Stimulated activated CD4-positive, alpha-beta T cell treated with anti-CD3 and anti-CD28 coated beads, Interleukin-12 subunit alpha, Interleukin-12 subunit beta, amount 100 ng/mL, for 4 hours (primary cell): ENCODE measurements around the gene CPA2.
"Not testable (repeated sequence)": the region's sequence is repeated elsewhere in the genome, so short reads cannot be mapped to it uniquely, and the experiment has no call there.

Experiments
- DNase-seq: peaks from one replicate; pipeline ENCODE4 v3.0.0-alpha.2; 2020

The CPA2 gene

DNA sequence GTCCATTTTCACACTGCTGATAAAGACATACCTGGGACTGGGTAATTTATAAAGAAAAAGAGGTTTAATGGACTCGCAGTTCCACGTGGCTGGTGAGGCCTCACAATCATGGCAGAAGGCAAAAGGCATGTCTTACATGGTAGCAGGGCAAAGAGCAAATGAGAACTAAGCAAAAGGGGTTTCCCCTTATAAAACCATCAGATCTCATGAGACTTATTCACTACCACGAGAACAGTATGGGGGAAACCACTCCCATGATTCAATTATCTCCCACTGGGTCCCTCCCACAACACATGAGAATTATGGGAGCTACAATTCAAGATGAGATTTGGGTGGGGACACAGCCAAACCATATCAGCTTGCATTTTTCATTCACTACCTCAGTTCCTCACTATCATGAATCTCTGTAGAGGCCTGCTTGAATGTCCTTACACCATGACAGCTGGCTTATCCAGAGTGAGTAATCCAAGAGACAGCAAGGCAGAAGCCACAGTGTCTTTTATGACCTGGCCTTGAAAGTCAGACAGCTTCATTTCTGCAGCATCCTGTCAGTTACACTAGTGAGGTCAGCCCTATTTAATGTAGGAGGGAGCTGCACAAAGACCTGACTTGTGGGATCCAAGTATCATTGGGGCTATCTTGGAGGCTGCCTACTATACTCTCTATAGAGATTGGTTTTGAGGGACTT lies 55.0 kb downstream of the CPA2 start:
- not testable (repeated sequence) for DNase-seq

DNA sequence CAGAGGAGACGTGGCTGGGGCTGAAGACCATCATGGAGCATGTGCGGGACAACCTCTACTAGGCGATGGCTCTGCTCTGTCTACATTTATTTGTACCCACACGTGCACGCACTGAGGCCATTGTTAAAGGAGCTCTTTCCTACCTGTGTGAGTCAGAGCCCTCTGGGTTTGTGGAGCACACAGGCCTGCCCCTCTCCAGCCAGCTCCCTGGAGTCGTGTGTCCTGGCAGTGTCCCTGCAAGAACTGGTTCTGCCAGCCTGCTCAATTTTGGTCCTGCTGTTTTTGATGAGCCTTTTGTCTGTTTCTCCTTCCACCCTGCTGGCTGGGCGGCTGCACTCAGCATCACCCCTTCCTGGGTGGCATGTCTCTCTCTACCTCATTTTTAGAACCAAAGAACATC lies 56.0 kb downstream of the CPA2 start:
- DNase-seq: no peak

DNA sequence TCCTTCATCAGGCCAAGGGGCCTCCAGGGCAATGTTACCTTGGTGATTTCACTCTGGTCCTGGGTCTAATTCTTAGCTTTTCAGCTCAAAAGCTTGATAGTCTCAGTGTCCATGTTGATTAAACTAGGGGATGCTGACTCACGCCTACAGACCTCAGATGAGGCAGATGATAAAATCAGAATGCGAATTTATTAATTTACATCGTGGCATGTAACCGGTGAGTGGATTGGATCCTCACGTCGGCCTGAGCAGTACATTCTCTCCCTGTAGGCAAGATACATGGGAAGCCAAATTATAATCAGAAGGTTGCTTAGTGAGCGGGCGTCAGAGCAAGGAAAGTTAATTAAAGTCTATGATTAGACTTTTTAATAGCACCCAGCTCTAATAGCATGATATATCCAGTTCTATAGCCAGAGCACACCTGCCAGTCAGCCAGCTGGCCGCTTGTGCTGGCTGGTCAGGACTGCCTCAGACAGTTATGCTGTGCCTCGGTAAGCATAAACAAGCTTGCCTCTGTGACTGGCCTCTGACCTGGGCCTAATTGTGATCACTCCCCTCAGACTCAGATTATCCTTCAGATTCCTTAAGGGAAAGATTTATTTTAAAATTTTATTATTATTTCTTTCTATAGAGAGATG lies 57.8 kb downstream of the CPA2 start:
- no peak for DNase-seq

DNA sequence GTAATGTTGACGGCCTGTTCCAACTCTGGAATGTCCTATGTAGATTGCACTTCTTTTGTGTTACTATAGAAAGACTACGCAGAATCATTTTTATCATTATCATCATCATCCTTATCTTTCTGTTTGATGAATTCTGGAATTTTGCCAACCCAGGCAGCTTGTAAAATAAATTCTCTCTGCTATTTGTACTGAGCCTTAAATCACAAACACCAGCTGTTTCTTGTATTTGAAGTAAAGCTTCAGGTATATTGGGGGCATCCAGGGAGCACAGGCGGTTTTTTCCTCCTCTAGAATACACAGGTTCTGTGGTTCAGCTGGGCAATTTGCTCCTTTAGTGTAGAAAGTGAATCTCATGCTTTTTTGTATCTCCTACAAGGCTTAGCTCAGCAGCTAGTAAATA lies 63.0 kb downstream of the CPA2 start:
- no peak for DNase-seq

GRCh38 chr7:130332259-130333053 lies 65.8 kb downstream of the CPA2 start:
- DNase-seq: no peak

DNA sequence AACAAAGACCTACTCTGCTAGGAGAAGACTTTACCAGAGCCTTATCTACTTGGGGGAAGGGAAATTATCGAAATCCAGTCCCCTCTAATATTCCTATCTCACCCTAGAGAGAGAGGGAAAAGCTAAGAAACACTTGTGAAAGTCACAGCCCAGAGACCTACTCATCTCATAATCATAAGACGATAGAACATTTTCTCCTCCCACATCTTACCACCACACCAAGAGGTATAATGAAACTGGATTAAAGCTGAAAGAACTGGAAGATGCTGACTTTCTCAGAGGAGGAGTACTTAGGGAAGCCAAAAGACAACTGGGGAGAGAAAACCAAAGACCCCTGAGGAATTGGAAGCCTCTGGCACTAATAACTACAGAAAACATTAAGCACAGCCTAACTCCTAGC lies 67.2 kb downstream of the CPA2 start:
- DNase-seq: no peak

DNA sequence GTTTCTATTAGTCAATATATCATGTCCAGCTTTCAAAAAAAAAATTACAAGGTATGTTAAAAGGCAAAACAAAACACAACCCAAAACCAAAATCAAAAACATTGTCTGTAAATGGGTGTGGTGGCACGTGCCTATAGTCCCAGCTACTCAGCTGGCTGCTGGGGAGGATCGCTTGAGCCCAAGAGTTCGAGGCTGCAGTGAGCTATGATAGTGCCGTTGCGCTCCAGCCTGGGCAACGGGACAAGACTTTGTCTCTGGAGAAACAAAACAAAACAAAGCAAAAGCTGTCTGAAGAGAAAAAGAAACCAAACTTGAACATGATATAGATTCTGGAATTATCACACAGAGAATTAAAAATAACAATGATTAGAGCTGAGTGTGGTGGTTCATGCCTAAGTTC lies 67.6 kb downstream of the CPA2 start:
- DNase-seq: no peak

- DNase-seq: no peak
Observed at GRCh38 chr7:130337410-130337971, 70.8 kb downstream of the CPA2 start.

- DNase-seq: no peak
Observed at GRCh38 chr7:130338233-130338632, 71.6 kb downstream of the CPA2 start.
